Mesodermal cell (in vitro differentiated cells): ENCODE measurements around the gene CKAP2L.

Experiments used
- H3K27ac ChIP-seq: 2 replicates; pipeline ENCODE4 v1.7.0; 2013; ENCODE audit warnings: mild to moderate bottlenecking, low read depth, low read length, moderate library complexity; ENCODE audit not compliant: severe bottlenecking
- H3K36me3 ChIP-seq: 2 replicates; pipeline ENCODE4 v1.7.1; 2013; ENCODE audit warnings: mild to moderate bottlenecking, low read length, moderate library complexity; ENCODE audit not compliant: control insufficient read depth, insufficient read depth
- H3K4me1 ChIP-seq: one replicate; pipeline ENCODE4 v1.7.1; 2013; ENCODE audit warnings: mild to moderate bottlenecking, low read length; ENCODE audit not compliant: insufficient read depth, control insufficient read depth, poor library complexity, severe bottlenecking
- H3K4me3 ChIP-seq: 2 replicates; pipeline ENCODE4 v1.7.0; 2013; ENCODE audit warnings: low read length, control low read depth, mild to moderate bottlenecking; ENCODE audit not compliant: insufficient read depth, poor library complexity, severe bottlenecking; ENCODE audit errors: extremely low read depth
- H3K9me3 ChIP-seq: 2 replicates; pipeline ENCODE4 v1.7.1; 2013; ENCODE audit warnings: mild to moderate bottlenecking, low read length, moderate library complexity; ENCODE audit not compliant: control insufficient read depth
- WGBS, 2 experiments: methylation state at CpG; one replicate each; pipeline ENCODE4 v1.1.5; 2013; ENCODE audit warnings: missing lambda C conversion rate in 2 of 2; ENCODE audit not compliant: insufficient coverage in 2 of 2; 5-methylcytosine and 5-hydroxymethylcytosine counted together

CKAP2L gene

GRCh38 chr2:112758711-112759110, 5.7 kb downstream of the CKAP2L start:
- H3K9me3 ChIP-seq = no peaks in the 10 kb centered on the region
- H3K4me3 ChIP-seq = no peak overlapping the region
- WGBS, 2 experiments = no CpG with 5 or more reads among the region's 2 CpGs
- no peak overlapping the region for H3K27ac ChIP-seq
- peaks cover 77% of the 10 kb centered on the region for H3K36me3 ChIP-seq
- peaks cover 8% of the 10 kb centered on the region for H3K4me1 ChIP-seq

GRCh38 chr2:112757265-112757664, 7.1 kb downstream of the CKAP2L start:
- WGBS, 2 experiments = 88% methylated on average over 1 of the region's 3 CpGs; no CpG with 5 or more reads in 1 of the 2 experiments
- Histone ChIP-seq H3K4me1 (no peaks in the 10 kb centered on the region), H3K9me3 (no peaks in the 10 kb centered on the region), H3K4me3 (no peak overlapping the region), H3K27ac (no peak overlapping the region), H3K36me3 (peaks cover 87% of the 10 kb centered on the region)

GRCh38 chr2:112756207-112756606, 8.2 kb downstream of the CKAP2L start:
- WGBS, 2 experiments = no CpG with 5 or more reads among the region's 3 CpGs
- H3K4me3 ChIP-seq = no peak overlapping the region
- no peaks in the 10 kb centered on the region for H3K4me1 ChIP-seq
- H3K9me3 ChIP-seq = no peaks in the 10 kb centered on the region
- peaks cover 82% of the 10 kb centered on the region for H3K36me3 ChIP-seq
- no peak overlapping the region for H3K27ac ChIP-seq

- H3K36me3 ChIP-seq = peaks cover 80% of the 10 kb centered on the region
- H3K4me3 ChIP-seq = no peak overlapping the region
- 96 to 100% methylated on average over 2 of the region's 4 CpGs for WGBS, 2 experiments
- no peaks in the 10 kb centered on the region for H3K4me1 ChIP-seq
- no peak overlapping the region for H3K27ac ChIP-seq
- no peaks in the 10 kb centered on the region for H3K9me3 ChIP-seq
Measured at GRCh38 chr2:112755444-112755843, 9.0 kb downstream of the CKAP2L start.

GRCh38 chr2:112754564-112754963, 9.8 kb downstream of the CKAP2L start:
- H3K27ac ChIP-seq = no peak overlapping the region
- 100% methylated on average over 1 of the region's 1 CpG for WGBS, 2 experiments

GRCh38 chr2:112752667-112753066, 11.7 kb downstream of the CKAP2L start:
- 96% methylated on average over 4 of the region's 4 CpGs for WGBS, 2 experiments
- no peaks in the 10 kb centered on the region for H3K4me1 ChIP-seq
- no peak overlapping the region for H3K27ac ChIP-seq
- no peaks in the 10 kb centered on the region for H3K9me3 ChIP-seq
- H3K4me3 ChIP-seq = no peak overlapping the region
- H3K36me3 ChIP-seq = peaks cover 68% of the 10 kb centered on the region

More at GRCh38 chr2:112754564-112754963, 9.8 kb downstream of the CKAP2L start:
- Histone ChIP-seq H3K4me1 (no peaks in the 10 kb centered on the region), H3K9me3 (no peaks in the 10 kb centered on the region), H3K4me3 (no peak overlapping the region), H3K36me3 (peaks cover 83% of the 10 kb centered on the region)

GRCh38 chr2:112751451-112752197, 12.8 kb downstream of the CKAP2L start:
- H3K4me3 ChIP-seq = no peak overlapping the region
- H3K36me3 ChIP-seq = peaks cover 66% of the 10 kb centered on the region
- H3K9me3 ChIP-seq = no peaks in the 10 kb centered on the region
- H3K4me1 ChIP-seq = no peaks in the 10 kb centered on the region
- no peak overlapping the region for H3K27ac ChIP-seq

- Histone ChIP-seq H3K9me3 (no peaks in the 10 kb centered on the region), H3K27ac (no peak overlapping the region), H3K4me1 (no peaks in the 10 kb centered on the region), H3K4me3 (no peak overlapping the region), H3K36me3 (peaks cover 62% of the 10 kb centered on the region)
Measured at GRCh38 chr2:112750560-112750843, 13.9 kb downstream of the CKAP2L start.

- peaks cover 60% of the 10 kb centered on the region for H3K36me3 ChIP-seq
- 85 to 89% methylated on average over 8 of the region's 9 CpGs for WGBS, 2 experiments
- no peaks in the 10 kb centered on the region for H3K4me1 ChIP-seq
- H3K9me3 ChIP-seq = no peaks in the 10 kb centered on the region
- H3K27ac ChIP-seq = no peak overlapping the region
- H3K4me3 ChIP-seq = no peak overlapping the region
Measured at GRCh38 chr2:112749755-112750559, 14.5 kb downstream of the CKAP2L start.

- H3K4me3 ChIP-seq = no peak overlapping the region
- no peak overlapping the region for H3K27ac ChIP-seq
- peaks cover 75% of the 10 kb centered on the region for H3K36me3 ChIP-seq
- no peaks in the 10 kb centered on the region for H3K4me1 ChIP-seq
- WGBS, 2 experiments = 82 to 100% methylated on average over 2 to 5 of the region's 7 CpGs
- no peaks in the 10 kb centered on the region for H3K9me3 ChIP-seq
Measured at GRCh38 chr2:112740527-112740926, 23.9 kb downstream of the CKAP2L start.
